ENCODE results near the gene GAGE12J.
"Not testable (repeated sequence)": the region's sequence is repeated elsewhere in the genome, so short reads cannot be mapped to it uniquely, and the experiment has no call there.

GAGE12J gene

GRCh38 chrX:49309401-49309981, 12.3 kb upstream of the GAGE12J start:
- DNase-seq (ENCODE audit: low read depth in 1 of 2, low spot score in 1 of 2), result no peak

- DNase-seq (ENCODE audit: low read depth in 1 of 2, low spot score in 1 of 2), result no peak
Observed at GRCh38 chrX:49310371-49310770, 11.5 kb upstream of the GAGE12J start.

- no peak for DNase-seq (ENCODE audit: low read depth in 1 of 2, low spot score in 1 of 2)
Observed at GRCh38 chrX:49312176-49312575, 9.7 kb upstream of the GAGE12J start.

- no peak for DNase-seq (ENCODE audit: low read depth in 1 of 2, low spot score in 1 of 2)
Observed at GRCh38 chrX:49316085-49316484, 5.8 kb upstream of the GAGE12J start.

GRCh38 chrX:49322266-49322665, 429 bp downstream of the GAGE12J start:
- DNase-seq (ENCODE audit: low read depth in 1 of 2, low spot score in 1 of 2), result not testable (repeated sequence)

GRCh38 chrX:49323735-49324134, 1.9 kb downstream of the GAGE12J start:
- not testable (repeated sequence) for DNase-seq (ENCODE audit: low read depth in 1 of 2, low spot score in 1 of 2)

- not testable (repeated sequence) for DNase-seq (ENCODE audit: low read depth in 1 of 2, low spot score in 1 of 2)
Observed at GRCh38 chrX:49330421-49330820, 8.6 kb downstream of the GAGE12J start.

- DNase-seq (ENCODE audit: low read depth in 1 of 2, low spot score in 1 of 2), result not testable (repeated sequence)
Observed at GRCh38 chrX:49331282-49331681, 9.4 kb downstream of the GAGE12J start, which contains the start of gene GAGE13. TSS of gene GAGE13 (plus strand) at chrX:49331582. CDS start at chrX:49332738, 1,156 bp downstream.

- not testable (repeated sequence) for DNase-seq (ENCODE audit: low read depth in 1 of 2, low spot score in 1 of 2)
Observed at GRCh38 chrX:49331841-49332240, 10.0 kb downstream of the GAGE12J start.

- DNase-seq (ENCODE audit: low read depth in 1 of 2, low spot score in 1 of 2), result not testable (repeated sequence)
Observed at GRCh38 chrX:49341449-49341848, 19.6 kb downstream of the GAGE12J start.

- not testable (repeated sequence) for DNase-seq (ENCODE audit: low read depth in 1 of 2, low spot score in 1 of 2)
Observed at GRCh38 chrX:49344496-49345175, 22.8 kb downstream of the GAGE12J start.

- DNase-seq (ENCODE audit: low read depth in 1 of 2, low spot score in 1 of 2), result not testable (repeated sequence)
Observed at GRCh38 chrX:49345402-49345801, 23.6 kb downstream of the GAGE12J start.

- DNase-seq (ENCODE audit: low read depth in 1 of 2, low spot score in 1 of 2), result not testable (repeated sequence)
Observed at GRCh38 chrX:49346150-49346549, 24.3 kb downstream of the GAGE12J start.

Data from activated CD4-positive, alpha-beta T cell treated with anti-CD3 and anti-CD28 coated beads, Interleukin-2, amount 50 U/mL, for 24 hours (primary cell).